Measurements from ENCODE around the gene MAP1A. TPM values are rescaled to one million over a fixed set of nuclear protein-coding genes. Genes with fewer than 3 reads are reported as not detected.

MAP1A gene
- total RNA-seq, 1 experiment from 2014 or later = 0.05 TPM

- Mint-ChIP-seq H3K27ac (ENCODE audit: unreplicated experiment) (no peak overlapping the region), H3K9me3 (ENCODE audit: low read depth, unreplicated experiment) (no peaks in the 10 kb centered on the region), H3K36me3 (ENCODE audit: insufficient read depth, unreplicated experiment) (no peaks in the 10 kb centered on the region), H3K4me3 (ENCODE audit: low read depth, unreplicated experiment) (no peak overlapping the region), H3K4me1 (ENCODE audit: low read depth, unreplicated experiment) (no peaks in the 10 kb centered on the region), H3K27me3 (ENCODE audit: unreplicated experiment) (peaks cover 89% of the 10 kb centered on the region)
- intact Hi-C loops (cut with micrococcal nuclease; ENCODE audit: unreplicated experiment) = no loop called here
- DNase-seq = no peak
- no TSS peak for BruUV-seq (replicated peaks)
- CTCF ChIA-PET = no interaction called here
- no peak for TF ChIP-seq CTCF (IDR thresholded peaks at IDR 0.05; ENCODE audit: unreplicated experiment)
Measured at GRCh38 chr15:43521419-43521818, 4.0 kb downstream of the MAP1A start.

GRCh38 chr15:43522247-43522646 lies 4.8 kb downstream of the MAP1A start:
- TF ChIP-seq CTCF (IDR thresholded peaks at IDR 0.05; ENCODE audit: unreplicated experiment) = no peak
- intact Hi-C loops (cut with micrococcal nuclease; ENCODE audit: unreplicated experiment) = no loop called here
- CTCF ChIA-PET = no interaction called here
- no peak for DNase-seq
- Mint-ChIP-seq H3K27me3 (ENCODE audit: unreplicated experiment) (peaks cover 83% of the 10 kb centered on the region), H3K9me3 (ENCODE audit: low read depth, unreplicated experiment) (no peaks in the 10 kb centered on the region), H3K4me3 (ENCODE audit: low read depth, unreplicated experiment) (no peak overlapping the region), H3K4me1 (ENCODE audit: low read depth, unreplicated experiment) (no peaks in the 10 kb centered on the region), H3K27ac (ENCODE audit: unreplicated experiment) (no peak overlapping the region), H3K36me3 (ENCODE audit: insufficient read depth, unreplicated experiment) (no peaks in the 10 kb centered on the region)
- no TSS peak for BruUV-seq (replicated peaks)

- intact Hi-C loops (cut with micrococcal nuclease; ENCODE audit: unreplicated experiment) = no loop called here
- DNase-seq = no peak
- CTCF ChIA-PET = no interaction called here
- Mint-ChIP-seq H3K9me3 (ENCODE audit: low read depth, unreplicated experiment) (no peaks in the 10 kb centered on the region), H3K27ac (ENCODE audit: unreplicated experiment) (no peak overlapping the region), H3K36me3 (ENCODE audit: insufficient read depth, unreplicated experiment) (no peaks in the 10 kb centered on the region), H3K27me3 (ENCODE audit: unreplicated experiment) (peaks cover 69% of the 10 kb centered on the region), H3K4me3 (ENCODE audit: low read depth, unreplicated experiment) (no peak overlapping the region), H3K4me1 (ENCODE audit: low read depth, unreplicated experiment) (no peaks in the 10 kb centered on the region)
- TF ChIP-seq CTCF (IDR thresholded peaks at IDR 0.05; ENCODE audit: unreplicated experiment) = no peak
- no TSS peak for BruUV-seq (replicated peaks)
Measured at GRCh38 chr15:43523646-43524045, 6.2 kb downstream of the MAP1A start.

GRCh38 chr15:43524254-43524845 lies 6.9 kb downstream of the MAP1A start:
- Mint-ChIP-seq H3K4me3 (ENCODE audit: low read depth, unreplicated experiment) (no peak overlapping the region), H3K27me3 (ENCODE audit: unreplicated experiment) (peaks cover 62% of the 10 kb centered on the region), H3K27ac (ENCODE audit: unreplicated experiment) (no peak overlapping the region), H3K9me3 (ENCODE audit: low read depth, unreplicated experiment) (no peaks in the 10 kb centered on the region), H3K4me1 (ENCODE audit: low read depth, unreplicated experiment) (no peaks in the 10 kb centered on the region), H3K36me3 (ENCODE audit: insufficient read depth, unreplicated experiment) (no peaks in the 10 kb centered on the region)
- intact Hi-C loops (cut with micrococcal nuclease; ENCODE audit: unreplicated experiment) = no loop called here
- BruUV-seq (replicated peaks) = no TSS peak
- DNase-seq = no peak
- CTCF ChIA-PET = no interaction called here
- no peak for TF ChIP-seq CTCF (IDR thresholded peaks at IDR 0.05; ENCODE audit: unreplicated experiment)
